ENCODE measurements around the gene TAPBP.

TAPBP gene

GRCh38 chr6:33319939-33320314, 6.0 kb upstream of the TAPBP start:
- no peak for DNase-seq (ENCODE audit: low read depth in 3 of 3)

GRCh38 chr6:33318426-33319073, 4.7 kb upstream of the TAPBP start:
- DNase-seq (ENCODE audit: low read depth in 3 of 3): no peak

DNA sequence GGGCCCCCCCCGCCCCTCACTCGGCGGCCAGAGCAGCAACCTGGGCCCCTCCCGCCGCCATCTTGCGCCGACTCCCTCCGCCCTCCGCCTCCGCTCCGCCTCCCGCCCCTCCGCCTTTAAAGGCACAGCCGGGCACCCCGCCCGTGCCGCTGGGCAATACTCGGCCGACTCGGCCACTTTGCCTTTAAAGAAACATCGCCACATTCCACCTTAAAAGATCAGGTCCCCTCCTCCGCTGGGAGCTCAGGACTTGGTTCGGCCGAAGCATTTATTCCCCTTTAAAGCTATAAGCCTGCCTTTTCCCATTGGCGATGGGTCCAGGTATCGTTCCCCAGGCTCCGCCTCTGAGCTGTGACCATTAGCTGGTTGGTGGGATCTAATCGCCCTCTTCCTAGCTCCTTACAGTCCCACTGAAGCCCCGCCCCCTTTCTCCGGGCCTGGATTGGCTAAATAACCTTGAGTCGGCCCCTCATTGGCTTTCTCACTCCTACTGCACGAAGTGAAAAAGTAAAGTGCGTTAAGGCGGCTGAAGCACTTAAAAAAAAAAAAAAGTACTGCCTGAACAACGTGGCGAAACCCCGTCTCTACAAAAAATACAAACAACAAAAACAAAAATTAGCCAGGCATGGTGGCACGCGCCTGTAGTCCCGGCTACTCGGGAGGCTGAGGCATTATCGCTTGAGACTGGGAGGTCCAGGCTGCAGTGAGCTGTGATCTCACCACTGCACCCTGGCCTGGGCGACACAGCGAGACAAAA, 4.0 kb upstream of the TAPBP start, which contains the start of gene ZBTB22:
Gene ZBTB22, minus strand, starts transcription at position 76 of the 757 bp plus-strand sequence. CDS start 828 bp downstream, outside the sequence.
- DNase-seq (ENCODE audit: low read depth in 3 of 3): peak; percentile 88 to 96 (median 92)

- DNase-seq (ENCODE audit: low read depth in 3 of 3): no peak
Measured at GRCh38 chr6:33317419-33317668, 3.5 kb upstream of the TAPBP start.

GRCh38 chr6:33316603-33317418, 2.9 kb upstream of the TAPBP start:
- no peak for DNase-seq (ENCODE audit: low read depth in 3 of 3)

GRCh38 chr6:33315793-33316602, 2.1 kb upstream of the TAPBP start:
- no peak for DNase-seq (ENCODE audit: low read depth in 3 of 3)

DNA sequence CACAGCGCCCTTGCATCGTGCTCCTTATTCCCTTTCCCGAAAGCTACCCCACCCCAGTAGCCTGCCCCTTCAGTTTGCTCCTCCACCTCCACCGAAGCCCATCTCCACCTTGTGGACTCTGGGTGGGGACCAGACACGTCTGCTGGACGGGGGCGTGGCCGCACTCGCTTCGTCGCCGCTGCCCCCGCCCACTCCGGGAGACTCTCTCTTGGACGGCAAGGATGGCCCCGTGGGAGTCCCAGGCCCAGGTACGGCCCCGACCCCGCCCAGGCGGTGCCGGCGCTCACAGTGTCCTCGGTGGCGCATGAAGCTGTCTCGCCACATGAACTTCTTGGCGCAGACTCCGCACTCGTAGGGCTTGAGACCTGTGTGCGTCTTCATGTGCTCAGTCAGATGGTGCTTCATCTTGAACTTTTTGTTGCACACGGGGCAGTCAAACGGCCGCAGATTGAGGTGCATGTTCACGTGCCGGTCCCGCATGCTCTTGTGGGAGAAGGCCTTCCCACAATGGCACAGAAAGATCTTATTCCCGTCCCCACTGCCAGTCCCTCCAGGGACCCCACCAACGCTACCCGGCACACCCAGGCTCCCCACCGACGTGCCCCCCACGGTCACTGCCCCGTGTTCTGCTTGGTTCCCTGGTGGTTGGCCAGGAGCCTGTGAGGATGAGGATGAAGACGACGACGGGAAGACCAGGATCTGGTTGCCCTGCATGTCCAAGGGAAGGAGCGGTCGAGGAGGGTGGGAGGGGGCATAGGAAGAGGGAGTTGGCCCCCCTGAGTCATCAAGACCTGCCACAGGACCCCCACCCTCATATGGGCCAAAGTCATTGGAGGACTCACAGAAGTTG, 1.3 kb upstream of the TAPBP start:
- DNase-seq (ENCODE audit: low read depth in 3 of 3): no peak

DNA sequence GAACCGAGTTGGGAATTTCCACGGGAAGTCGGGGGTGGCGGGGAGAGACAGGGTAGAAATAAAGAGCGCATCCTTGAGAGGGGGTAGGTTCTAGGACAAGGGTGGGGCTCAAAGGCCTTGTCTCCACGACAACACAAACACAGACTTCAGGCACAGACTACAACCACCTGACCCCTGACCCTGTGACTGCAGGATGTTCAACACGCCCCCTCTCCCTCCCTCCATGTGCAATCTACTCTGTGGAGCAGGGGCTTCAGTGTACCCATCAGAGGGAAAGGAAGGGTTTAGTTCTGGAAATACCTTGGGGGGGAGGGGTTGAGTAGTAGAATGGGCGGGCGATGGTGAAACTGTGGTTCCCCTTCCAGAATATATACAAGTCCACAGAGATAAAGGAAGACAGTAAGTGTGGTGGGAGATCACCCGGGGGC, 651 bp upstream of the TAPBP start:
- DNase-seq (ENCODE audit: low read depth in 3 of 3): peak in 2 of 3 experiments; percentile 29 to 52

DNA sequence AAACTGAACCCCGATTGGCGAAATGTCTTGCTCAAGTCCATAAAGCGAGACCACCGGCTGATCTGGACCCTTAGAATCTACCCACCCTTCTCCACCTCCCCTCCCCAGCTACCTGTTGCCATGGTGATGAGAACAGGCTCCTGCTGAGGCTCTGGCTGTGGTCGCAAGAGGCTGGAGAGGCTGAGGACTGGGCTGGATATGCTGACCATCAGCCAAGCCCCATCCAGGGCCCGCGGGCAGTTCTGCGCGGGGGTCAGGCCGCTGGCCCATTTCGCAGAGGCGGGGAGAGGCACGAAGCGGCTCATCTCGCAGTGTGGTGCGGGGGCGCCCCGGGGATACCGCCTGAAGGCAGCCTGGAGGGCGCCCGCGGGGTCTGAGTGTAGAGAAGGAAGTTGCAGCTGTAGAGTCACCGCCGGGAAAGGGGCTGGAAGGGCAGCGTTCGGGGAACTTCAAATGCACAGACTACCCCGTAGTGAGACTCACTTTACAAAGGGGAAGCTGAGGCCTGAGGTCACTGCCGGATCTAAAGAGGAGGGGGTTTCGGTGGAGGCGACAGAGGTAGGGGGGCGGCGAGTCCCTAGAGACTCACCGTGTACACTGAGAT, 671 bp downstream of the TAPBP start:
- DNase-seq (ENCODE audit: low read depth in 3 of 3): peak in 2 of 3 experiments; percentile 40 to 47

GRCh38 chr6:33312361-33313104, 1.3 kb downstream of the TAPBP start:
- peak; percentile 58 to 78 (median 70) for DNase-seq (ENCODE audit: low read depth in 3 of 3)

DNA sequence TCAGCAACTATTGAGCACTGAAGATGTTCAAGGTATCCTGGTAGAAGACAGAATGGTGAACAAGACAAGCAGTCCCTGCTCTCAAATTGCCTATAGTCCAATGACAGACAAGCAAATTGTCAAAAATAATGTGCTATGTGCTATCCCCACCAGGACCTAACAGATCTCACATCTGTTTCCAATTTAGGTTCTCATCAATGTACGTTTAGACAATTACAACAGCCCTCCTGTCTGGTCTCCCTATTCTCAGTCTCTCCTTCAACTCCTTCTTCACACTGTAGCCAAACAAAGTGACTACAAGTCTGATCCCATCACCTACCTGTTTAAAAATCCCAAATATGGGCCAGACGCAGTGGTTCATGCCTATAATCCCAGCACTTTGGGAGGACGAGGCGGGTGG, 7.5 kb downstream of the TAPBP start:
- no peak for DNase-seq (ENCODE audit: low read depth in 3 of 3)

DNA sequence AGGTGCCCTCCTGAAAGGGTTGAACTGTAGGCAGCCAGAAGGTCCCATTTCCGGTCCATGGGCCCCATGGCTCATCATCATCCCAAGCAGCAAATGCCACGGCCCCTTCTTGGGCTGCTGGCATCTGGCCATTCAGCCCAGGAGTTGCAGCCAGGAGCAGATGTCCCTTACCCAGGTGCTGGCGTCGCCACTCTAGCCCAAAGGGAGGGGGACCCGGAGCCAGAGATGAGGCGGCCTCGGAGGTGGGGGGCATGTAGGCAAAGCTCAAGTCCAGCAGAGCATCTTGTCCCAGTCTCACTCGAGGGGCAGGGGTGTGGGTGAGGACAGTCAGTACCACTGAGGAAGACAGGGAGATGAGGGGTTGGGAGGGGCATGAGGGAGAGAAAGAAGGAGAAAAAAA, 8.8 kb downstream of the TAPBP start:
- DNase-seq (ENCODE audit: low read depth in 3 of 3): no peak

- no peak for DNase-seq (ENCODE audit: low read depth in 3 of 3)
Measured at GRCh38 chr6:33304216-33304615, 9.7 kb downstream of the TAPBP start.

DNA sequence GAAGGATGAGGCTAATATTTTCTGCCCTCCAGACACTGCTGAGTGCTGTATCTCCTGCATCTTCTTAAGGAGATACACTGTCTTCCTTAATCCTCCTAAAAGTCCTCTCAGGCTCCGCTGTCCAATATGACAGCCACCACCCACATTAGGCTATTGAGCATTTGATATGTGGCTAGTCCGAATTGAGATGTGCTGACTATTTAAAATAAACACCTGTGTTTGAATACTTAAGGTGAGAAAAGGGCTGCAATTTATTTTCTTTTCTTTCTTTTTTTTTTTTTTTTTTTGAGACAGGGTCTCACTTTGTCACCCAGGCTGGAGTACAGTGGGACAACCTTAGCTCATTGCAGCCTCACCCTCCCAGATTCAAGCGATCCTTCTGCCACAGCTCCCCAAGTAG, 12.0 kb downstream of the TAPBP start:
- DNase-seq (ENCODE audit: low read depth in 3 of 3): no peak

DNA sequence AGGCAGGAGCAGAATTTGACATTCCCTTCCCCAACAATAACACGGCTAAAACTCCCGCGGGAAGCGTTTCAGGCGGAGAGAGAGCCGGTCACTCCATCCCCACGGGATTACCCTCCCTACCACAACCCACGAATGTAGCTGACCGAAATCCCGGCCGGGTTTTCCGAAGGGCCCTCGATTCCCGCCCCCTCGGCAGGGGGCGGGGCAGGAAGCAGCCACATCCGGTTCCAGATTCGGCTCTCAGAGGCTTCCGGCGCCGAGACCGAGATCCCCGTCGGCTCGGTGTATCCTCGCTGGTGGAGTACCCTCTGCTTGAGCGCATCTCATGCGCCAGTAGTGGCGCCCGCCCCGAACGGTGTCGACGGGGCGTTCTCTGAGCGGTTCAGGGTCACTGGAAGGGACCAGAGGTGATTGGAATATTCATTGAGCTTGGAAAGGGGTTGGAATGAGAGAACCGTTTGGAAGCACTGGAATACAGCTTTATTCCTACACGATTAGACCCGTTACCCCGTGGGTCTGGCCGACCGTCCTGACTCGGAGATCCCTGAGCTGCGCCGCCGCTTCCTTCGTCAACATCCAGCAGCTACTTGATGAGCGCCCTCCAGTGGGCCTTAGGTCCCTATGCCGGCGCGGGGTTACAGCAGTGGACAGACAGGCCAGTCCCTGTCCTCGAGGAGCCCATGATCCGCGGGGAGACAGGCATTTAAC, 14.5 kb downstream of the TAPBP start:
- DNase-seq (ENCODE audit: low read depth in 3 of 3): peak; percentile 85 to 93 (median 91)

DNA sequence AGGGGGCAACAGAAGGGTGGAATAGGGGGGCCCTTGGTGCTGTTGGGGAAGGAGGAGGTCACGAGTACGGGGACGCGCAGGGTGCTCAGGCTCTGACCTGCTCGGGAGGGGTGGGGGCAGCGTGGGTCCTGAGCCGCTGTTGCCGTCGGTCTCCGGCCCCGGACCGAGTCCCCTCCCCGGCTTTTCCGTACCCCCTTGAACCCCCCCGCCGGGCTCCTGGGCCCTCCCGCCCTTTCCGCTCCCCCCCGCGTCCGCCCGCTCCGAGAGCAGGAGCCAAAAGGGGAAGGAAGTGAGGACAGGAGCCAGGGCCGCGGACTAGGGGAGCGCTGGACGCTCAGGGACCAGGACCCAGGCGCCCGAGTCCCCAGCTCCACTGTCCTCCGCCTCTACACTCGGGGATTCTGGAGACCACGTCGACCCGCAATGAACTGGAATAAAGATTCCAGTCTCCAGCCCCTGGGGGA, 15.1 kb downstream of the TAPBP start, which contains the start of gene RGL2:
Gene RGL2, minus strand, starts transcription at position 170 of the 464 bp plus-strand sequence. CDS start 332 bp downstream, outside the sequence.
- DNase-seq (ENCODE audit: low read depth in 3 of 3): peak in 1 of 3 experiments; percentile 56

GRCh38 chr6:33297956-33298772, 15.7 kb downstream of the TAPBP start:
- DNase-seq (ENCODE audit: low read depth in 3 of 3): peak in 1 of 3 experiments; percentile 54

DNA sequence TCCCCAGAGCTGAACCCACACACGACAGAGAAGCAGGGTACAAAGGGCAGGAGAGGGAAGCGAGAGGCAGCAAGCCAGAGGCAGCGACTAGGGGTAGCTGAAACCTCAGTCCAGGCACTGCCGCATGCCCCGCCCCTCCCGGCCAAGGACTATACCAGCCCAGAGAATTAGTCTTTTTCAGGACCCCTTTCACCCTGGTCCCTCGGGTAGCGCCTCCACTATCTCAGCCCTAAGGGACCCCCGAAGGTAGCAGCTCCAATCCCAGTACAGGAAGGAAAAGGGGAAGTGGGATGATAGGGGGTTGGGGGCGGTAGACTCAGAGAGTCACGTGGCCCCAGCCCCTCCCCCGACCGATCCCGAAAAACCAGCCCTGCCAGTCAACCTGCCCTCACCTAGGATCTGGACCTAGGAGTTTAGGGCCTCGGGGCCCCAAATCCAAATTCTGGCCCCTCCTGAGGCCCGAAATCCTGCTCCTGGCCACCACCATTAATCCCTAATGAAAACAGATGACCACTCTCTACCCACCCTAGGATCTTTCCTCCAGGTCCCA, 16.4 kb downstream of the TAPBP start:
- DNase-seq (ENCODE audit: low read depth in 3 of 3): no peak
